ENCODE results near the gene SLC7A5.
"Not testable (repeated sequence)": the region's sequence is repeated elsewhere in the genome, so short reads cannot be mapped to it uniquely, and the experiment has no call there.

SLC7A5 gene

DNA sequence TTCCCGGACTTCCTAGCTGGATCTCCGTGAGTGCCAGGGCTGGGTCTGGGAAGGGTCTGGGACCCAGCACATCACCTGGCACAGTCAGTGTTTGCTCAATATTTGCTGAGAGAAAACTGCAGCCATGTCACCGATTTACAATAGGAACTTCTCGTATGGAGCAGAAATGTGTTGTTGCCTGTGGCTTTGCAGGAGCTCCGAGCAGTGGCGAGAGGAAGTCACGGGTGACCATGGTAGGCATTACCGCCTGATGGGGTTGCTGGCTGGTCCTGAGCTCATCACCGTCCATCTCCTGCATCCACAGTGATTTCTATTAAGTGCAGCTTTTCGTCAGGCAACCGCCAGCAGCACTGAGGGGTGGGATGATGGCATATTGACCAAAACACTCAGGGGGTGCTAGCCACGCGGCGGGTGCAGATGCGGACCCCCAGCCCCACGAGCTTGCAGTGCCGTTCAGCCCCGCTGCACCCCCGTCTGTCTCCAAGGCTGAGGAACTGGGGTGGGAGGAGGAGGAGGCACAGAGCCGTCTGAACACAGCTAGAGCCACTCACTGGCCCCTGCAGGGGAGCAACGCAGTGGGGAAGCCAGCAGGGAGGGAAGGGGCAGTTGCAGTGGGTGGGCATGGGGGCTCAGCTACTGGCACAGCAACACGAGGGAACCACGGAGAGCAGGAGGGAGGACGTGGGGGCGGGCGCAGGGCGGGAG is 44.9 kb upstream of the SLC7A5 start:
- not testable (repeated sequence) for H4K8ac ChIP-seq (ENCODE audit: low read length); H2BK120ac ChIP-seq (ENCODE audit: low read depth, low read length); H3K4me2 ChIP-seq (ENCODE audit: low read length, poor library complexity, severe bottlenecking); H4K91ac ChIP-seq (ENCODE audit: low read length); H3K18ac ChIP-seq (ENCODE audit: low read depth in 1 of 2, low read length in 2 of 2); DNase-seq; H2AK5ac ChIP-seq (ENCODE audit: low read length, severe bottlenecking); H3K23ac ChIP-seq (ENCODE audit: low read length in 2 of 2); H2AFZ ChIP-seq (ENCODE audit: low read depth, low read length); H2BK15ac ChIP-seq (ENCODE audit: low read depth, poor library complexity, severe bottlenecking); H2BK12ac ChIP-seq (ENCODE audit: low read length in 2 of 2); H3K4me1 ChIP-seq (ENCODE audit: control insufficient read depth, insufficient read depth, low read depth, low read length); H3K4ac ChIP-seq (ENCODE audit: low read depth in 1 of 2, low read length in 2 of 2); H3K4me3 ChIP-seq (ENCODE audit: insufficient read depth in 1 of 2, low read depth in 1 of 2, low read length in 2 of 2); H3K27ac ChIP-seq (ENCODE audit: low read length, poor library complexity, severe bottlenecking); H2BK5ac ChIP-seq (ENCODE audit: low read depth, low read length, poor library complexity, severe bottlenecking); H3K9me3 ChIP-seq (ENCODE audit: control insufficient read depth, low read length); H3K14ac ChIP-seq (ENCODE audit: low read length in 2 of 2); H3K79me1 ChIP-seq (replicated peaks; ENCODE audit: low read length, poor library complexity, severe bottlenecking); H3K9ac ChIP-seq (ENCODE audit: low read length); H3K36me3 ChIP-seq (ENCODE audit: control insufficient read depth in 1 of 2, insufficient read depth in 2 of 2, low read depth in 1 of 2, low read length in 2 of 2)
- 88% methylated on average over 25 of the region's 27 CpGs for WGBS
- peaks cover 8 to 29% of the 10 kb centered on the region in 2 experiments for H3K27me3 ChIP-seq (ENCODE audit: control insufficient read depth in 1 of 2, insufficient read depth in 1 of 2, low read length in 2 of 2)

GRCh38 chr16:87912691-87913090 is 43.4 kb upstream of the SLC7A5 start:
- H3K23ac ChIP-seq (ENCODE audit: low read length in 2 of 2); H4K91ac ChIP-seq (ENCODE audit: low read length); H2BK12ac ChIP-seq (ENCODE audit: low read length in 2 of 2); H3K4me3 ChIP-seq (ENCODE audit: insufficient read depth in 1 of 2, low read depth in 1 of 2, low read length in 2 of 2); H3K79me1 ChIP-seq (replicated peaks; ENCODE audit: low read length, poor library complexity, severe bottlenecking); H3K4me2 ChIP-seq (ENCODE audit: low read length, poor library complexity, severe bottlenecking); H3K4me1 ChIP-seq (ENCODE audit: control insufficient read depth, insufficient read depth, low read depth, low read length); H3K36me3 ChIP-seq (ENCODE audit: control insufficient read depth in 1 of 2, insufficient read depth in 2 of 2, low read depth in 1 of 2, low read length in 2 of 2); H2BK5ac ChIP-seq (ENCODE audit: low read depth, low read length, poor library complexity, severe bottlenecking); H3K27ac ChIP-seq (ENCODE audit: low read length, poor library complexity, severe bottlenecking); H4K8ac ChIP-seq (ENCODE audit: low read length); DNase-seq; H2BK15ac ChIP-seq (ENCODE audit: low read depth, poor library complexity, severe bottlenecking); H3K9ac ChIP-seq (ENCODE audit: low read length); H2AK5ac ChIP-seq (ENCODE audit: low read length, severe bottlenecking); H3K14ac ChIP-seq (ENCODE audit: low read length in 2 of 2); H2AFZ ChIP-seq (ENCODE audit: low read depth, low read length); H3K18ac ChIP-seq (ENCODE audit: low read depth in 1 of 2, low read length in 2 of 2); H3K4ac ChIP-seq (ENCODE audit: low read depth in 1 of 2, low read length in 2 of 2); H3K9me3 ChIP-seq (ENCODE audit: control insufficient read depth, low read length); H2BK120ac ChIP-seq (ENCODE audit: low read depth, low read length): not testable (repeated sequence)
- WGBS = 93% methylated on average over 18 of the region's 18 CpGs
- peaks cover 19 to 20% of the 10 kb centered on the region in 2 experiments for H3K27me3 ChIP-seq (ENCODE audit: control insufficient read depth in 1 of 2, insufficient read depth in 1 of 2, low read length in 2 of 2)

DNA sequence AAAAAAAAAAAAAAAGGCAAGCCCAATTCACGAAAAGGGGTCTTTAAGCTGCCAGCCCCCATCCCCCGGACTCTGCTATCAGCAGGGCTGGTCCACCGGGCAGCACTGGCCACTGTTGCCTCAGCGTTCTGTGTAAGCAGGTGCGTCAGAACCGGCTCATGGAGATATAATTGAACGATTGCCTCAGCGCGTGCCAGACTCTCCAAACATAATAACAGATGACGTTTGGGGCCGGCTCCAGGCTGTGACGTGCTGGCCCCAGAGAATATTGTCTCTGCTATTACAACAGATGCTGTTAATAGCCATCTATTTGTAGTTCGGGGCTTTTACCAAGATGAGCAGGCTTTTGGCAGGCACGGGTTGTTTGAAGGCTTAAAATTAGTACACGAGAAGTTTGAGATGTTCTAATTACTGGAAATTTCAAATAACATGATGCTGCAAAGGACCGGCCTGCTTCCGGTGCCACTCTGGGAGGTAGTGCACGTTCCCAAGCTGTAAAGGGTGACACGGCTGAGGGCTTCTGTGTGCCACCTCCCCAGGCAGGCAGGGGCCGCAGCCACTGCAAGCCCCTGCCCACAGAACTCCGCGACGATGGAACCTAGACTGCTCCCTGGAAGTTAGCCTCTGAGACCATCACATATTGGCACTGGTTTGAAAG is 41.9 kb upstream of the SLC7A5 start:
- H3K4me1 ChIP-seq (ENCODE audit: control insufficient read depth, insufficient read depth, low read depth, low read length); H2BK15ac ChIP-seq (ENCODE audit: low read depth, poor library complexity, severe bottlenecking); H3K18ac ChIP-seq (ENCODE audit: low read depth in 1 of 2, low read length in 2 of 2); H3K9me3 ChIP-seq (ENCODE audit: control insufficient read depth, low read length); H3K36me3 ChIP-seq (ENCODE audit: control insufficient read depth in 1 of 2, insufficient read depth in 2 of 2, low read depth in 1 of 2, low read length in 2 of 2); H2AFZ ChIP-seq (ENCODE audit: low read depth, low read length); H2BK12ac ChIP-seq (ENCODE audit: low read length in 2 of 2); H3K4me2 ChIP-seq (ENCODE audit: low read length, poor library complexity, severe bottlenecking); H2BK120ac ChIP-seq (ENCODE audit: low read depth, low read length); H3K4me3 ChIP-seq (ENCODE audit: insufficient read depth in 1 of 2, low read depth in 1 of 2, low read length in 2 of 2); H3K27ac ChIP-seq (ENCODE audit: low read length, poor library complexity, severe bottlenecking); H3K14ac ChIP-seq (ENCODE audit: low read length in 2 of 2); DNase-seq; H3K79me1 ChIP-seq (replicated peaks; ENCODE audit: low read length, poor library complexity, severe bottlenecking); H2AK5ac ChIP-seq (ENCODE audit: low read length, severe bottlenecking); H3K23ac ChIP-seq (ENCODE audit: low read length in 2 of 2); H4K91ac ChIP-seq (ENCODE audit: low read length); H2BK5ac ChIP-seq (ENCODE audit: low read depth, low read length, poor library complexity, severe bottlenecking); H4K8ac ChIP-seq (ENCODE audit: low read length); H3K4ac ChIP-seq (ENCODE audit: low read depth in 1 of 2, low read length in 2 of 2): not testable (repeated sequence)
- peak overlapping the region; percentile 73 for H3K9ac ChIP-seq (ENCODE audit: low read length)
- H3K27me3 ChIP-seq (ENCODE audit: control insufficient read depth in 1 of 2, insufficient read depth in 1 of 2, low read length in 2 of 2) = peaks cover 23 to 24% of the 10 kb centered on the region in 2 experiments
- 91% methylated on average over 22 of the region's 23 CpGs for WGBS

DNA sequence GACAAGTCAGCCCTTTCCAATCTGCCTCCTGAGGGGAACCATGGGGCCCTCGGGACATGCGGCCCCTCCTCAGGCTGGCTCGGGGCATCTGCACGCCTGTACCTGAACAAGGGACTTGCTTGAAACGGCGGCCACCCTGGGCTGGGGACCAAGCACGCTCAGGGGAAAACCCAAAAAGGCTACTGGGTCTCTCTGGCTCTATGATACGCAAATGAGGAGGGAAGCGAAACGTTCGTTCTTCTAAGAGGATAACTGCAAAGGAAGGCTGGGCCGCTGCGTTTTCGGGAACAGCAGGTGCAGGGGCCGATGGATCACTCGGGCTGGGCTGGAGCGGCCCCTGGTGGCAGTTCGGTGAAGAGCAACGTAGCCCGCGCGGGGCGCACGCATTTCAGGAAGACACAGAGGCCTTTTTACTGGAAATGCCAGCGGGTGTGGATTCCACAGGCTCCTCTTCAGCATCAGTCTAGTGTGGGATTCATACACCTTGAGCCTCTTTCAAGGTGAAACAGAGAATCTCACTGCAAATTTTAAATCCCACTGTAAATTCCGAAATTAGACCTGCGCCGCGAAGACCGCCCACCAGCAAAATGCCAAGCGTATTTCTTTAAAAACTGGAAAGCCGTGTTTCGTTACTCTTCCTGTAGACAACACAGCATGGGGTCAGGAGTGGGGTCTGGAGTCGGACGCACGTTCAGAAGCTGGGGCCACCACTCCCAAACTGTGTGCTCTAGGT is 40.1 kb upstream of the SLC7A5 start:
- H2BK15ac ChIP-seq (ENCODE audit: low read depth, poor library complexity, severe bottlenecking); H3K4me2 ChIP-seq (ENCODE audit: low read length, poor library complexity, severe bottlenecking); H2AFZ ChIP-seq (ENCODE audit: low read depth, low read length); H3K18ac ChIP-seq (ENCODE audit: low read depth in 1 of 2, low read length in 2 of 2); H2AK5ac ChIP-seq (ENCODE audit: low read length, severe bottlenecking); H3K4ac ChIP-seq (ENCODE audit: low read depth in 1 of 2, low read length in 2 of 2); H4K91ac ChIP-seq (ENCODE audit: low read length); H2BK5ac ChIP-seq (ENCODE audit: low read depth, low read length, poor library complexity, severe bottlenecking); H4K8ac ChIP-seq (ENCODE audit: low read length); H2BK120ac ChIP-seq (ENCODE audit: low read depth, low read length); H3K4me3 ChIP-seq (ENCODE audit: insufficient read depth in 1 of 2, low read depth in 1 of 2, low read length in 2 of 2); H3K14ac ChIP-seq (ENCODE audit: low read length in 2 of 2); H3K23ac ChIP-seq (ENCODE audit: low read length in 2 of 2); H3K4me1 ChIP-seq (ENCODE audit: control insufficient read depth, insufficient read depth, low read depth, low read length); H3K36me3 ChIP-seq (ENCODE audit: control insufficient read depth in 1 of 2, insufficient read depth in 2 of 2, low read depth in 1 of 2, low read length in 2 of 2); H3K9me3 ChIP-seq (ENCODE audit: control insufficient read depth, low read length); H2BK12ac ChIP-seq (ENCODE audit: low read length in 2 of 2); H3K27ac ChIP-seq (ENCODE audit: low read length, poor library complexity, severe bottlenecking); H3K79me1 ChIP-seq (replicated peaks; ENCODE audit: low read length, poor library complexity, severe bottlenecking): not testable (repeated sequence)
- peaks cover 22 to 29% of the 10 kb centered on the region in 2 experiments for H3K27me3 ChIP-seq (ENCODE audit: control insufficient read depth in 1 of 2, insufficient read depth in 1 of 2, low read length in 2 of 2)
- WGBS = 41% methylated on average over 36 of the region's 36 CpGs
- peak overlapping the region; percentile 32 for H3K9ac ChIP-seq (ENCODE audit: low read length)
- peak; percentile 47 for DNase-seq
